OCI-LY7 (cell line): Measurements from ENCODE around the gene ANTXR1. TPM values are rescaled to one million over a fixed set of nuclear protein-coding genes. Genes with fewer than 3 reads are reported as not detected.

Experiments used
- BruUV-seq: library from RNA; stranded (reverse); fragments of 400-500 nt; replicated peaks from 2 replicates; lab custom pipeline; 2021; lab: Mats Ljungman, UMichigan
- CTCF ChIA-PET: fragments of 300-600 bp; sonication (Branson Sonifier 250); formaldehyde crosslinking; loops from one replicate; lab custom pipeline; 2022; ENCODE audit warnings: antibody characterized with exemption; ENCODE audit not compliant: unreplicated experiment; lab: Charles Lee
- POLR2A ChIA-PET: fragments of 300-600 bp; sonication (Branson Sonifier 250); formaldehyde crosslinking; loops from one replicate; lab custom pipeline; 2022; ENCODE audit warnings: antibody characterized with exemption; lab: Charles Lee
- DNase-seq: peaks from one replicate; pipeline ENCODE4 v3.0.0-alpha.2; 2015; ENCODE audit warnings: low spot score
- H2AFZ ChIP-seq: fragments of 200-600 bp; sonication (generic), shearing (Covaris generic); 2 replicates; pipeline ENCODE4 v1.6.1; 2014; ENCODE audit warnings: mild to moderate bottlenecking, antibody characterized with exemption, low read length, moderate library complexity
- H3K27ac ChIP-seq: fragments of 200-600 bp; sonication (generic); 2 replicates; pipeline ENCODE4 v1.5.1; 2014; ENCODE audit warnings: mixed run types, low read depth, mild to moderate bottlenecking, moderate library complexity, low read length, inconsistent platforms; ENCODE audit not compliant: poor library complexity, severe bottlenecking
- H3K36me3 ChIP-seq: fragments of 200-600 bp; sonication (generic); 2 replicates; pipeline ENCODE4 v1.6.1; 2014; ENCODE audit warnings: mild to moderate bottlenecking, antibody characterized with exemption, low read length, moderate library complexity, mixed read lengths; ENCODE audit not compliant: insufficient read depth
- H3K4me1 ChIP-seq: fragments of 200-600 bp; sonication (generic); 2 replicates; pipeline ENCODE4 v1.5.1; 2014; ENCODE audit warnings: mild to moderate bottlenecking, low read length; ENCODE audit not compliant: insufficient read depth, poor library complexity, severe bottlenecking
- H3K4me2 ChIP-seq: fragments of 200-600 bp; sonication (generic); 2 replicates; pipeline ENCODE4 v1.6.1; 2014; ENCODE audit warnings: mild to moderate bottlenecking, low read length
- H3K4me3 ChIP-seq: fragments of 200-600 bp; sonication (generic); 2 replicates; pipeline ENCODE4 v1.5.1; 2014; ENCODE audit warnings: mild to moderate bottlenecking, low read depth, low read length; ENCODE audit not compliant: poor library complexity, severe bottlenecking
- H3K79me2 ChIP-seq: fragments of 200-600 bp; sonication (generic); 2 replicates; pipeline ENCODE4 v1.6.1; 2016; ENCODE audit warnings: low read depth, mild to moderate bottlenecking, low read length, moderate library complexity, mixed read lengths; ENCODE audit not compliant: insufficient read depth
- H3K9me2 ChIP-seq: fragments of 200-600 bp; sonication (generic); 2 replicates; pipeline ENCODE4 v1.6.1; 2016; ENCODE audit warnings: mild to moderate bottlenecking, low read length, mixed read lengths; ENCODE audit not compliant: insufficient read depth
- H3K9me3 ChIP-seq: fragments of 200-600 bp; sonication (generic); 2 replicates; pipeline ENCODE4 v1.6.1; 2014; ENCODE audit warnings: mild to moderate bottlenecking, mixed run types, low read length, mixed read lengths
- H4K20me1 ChIP-seq: fragments of 200-600 bp; sonication (generic); 2 replicates; pipeline ENCODE4 v1.6.1; 2014; ENCODE audit warnings: mild to moderate bottlenecking, antibody characterized with exemption, low read length, moderate library complexity, mixed read lengths; ENCODE audit not compliant: insufficient read depth
- EZH2phosphoT487 ChIP-seq: fragments of 200-600 bp; sonication (generic); IDR thresholded peaks from 2 replicates; pipeline ENCODE4 v1.6.1; 2018; ENCODE audit warnings: low read depth, borderline replicate concordance, mild to moderate bottlenecking, mixed run types, antibody characterized with exemption, low read length, moderate library complexity, mixed read lengths
- intact Hi-C: fragments of 100-400 bp; cut with micrococcal nuclease; formaldehyde crosslinking; loops from one replicate; pipeline ENCODE4 v1.10.0; 2022; ENCODE audit not compliant: unreplicated experiment
- total RNA-seq, 2 experiments: library from RNA; depleted of rRNA in 1 of 2; stranded (reverse); fragments of >200 nt in 1 of 2; shearing (Covaris generic) in 1 of 2; gene quantifications; 2 replicates each; pipeline ENCODE4 v1.2.3, GENCODE V29; 2014 to 2022
- TF ChIP-seq, protein P1 (sequence below): fragments of 200-600 bp; sonication (generic); conservative IDR thresholded peaks from 2 replicates; pipeline ENCODE4 v1.5.1; 2014; ENCODE audit warnings: mild to moderate bottlenecking, antibody characterized with exemption, low read length, moderate library complexity, mixed read lengths

Gene ANTXR1
- total RNA-seq, 2 experiments from 2014 or later: not detected

DNA sequence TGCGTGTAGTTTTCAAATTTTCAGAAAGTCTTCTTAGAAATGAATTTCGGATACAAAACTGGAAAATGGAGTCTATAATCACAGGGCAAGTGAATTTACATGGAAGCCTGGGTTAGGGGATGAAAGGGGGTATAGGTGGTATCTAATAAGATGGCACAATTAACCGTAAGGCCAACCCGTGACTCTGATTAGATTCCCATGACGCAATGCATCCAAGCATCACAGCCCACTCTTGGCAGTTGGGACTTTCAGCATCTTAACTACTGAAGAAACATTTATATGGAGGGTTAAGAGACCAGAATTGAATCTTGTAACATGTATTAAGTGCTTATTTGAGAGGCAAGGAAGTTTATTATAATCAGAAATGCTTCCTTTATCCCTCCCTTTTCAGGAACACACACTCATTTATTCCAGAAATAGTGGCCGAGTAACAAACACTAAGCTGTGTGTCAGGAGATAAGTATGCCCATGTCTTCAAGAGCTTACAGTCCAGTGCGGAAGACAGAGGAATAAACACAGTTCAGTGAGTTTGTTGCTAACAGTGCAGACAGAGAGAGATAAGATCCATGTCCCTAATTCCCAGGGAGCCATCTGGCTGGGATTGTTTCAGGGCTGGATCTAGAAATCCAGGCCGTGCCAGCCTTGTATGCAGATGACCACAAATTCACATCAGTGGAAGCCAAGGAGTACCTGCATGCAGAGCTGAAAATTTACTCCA is 151.2 kb downstream of the ANTXR1 start:
- no peaks in the 10 kb centered on the region for H3K9me2 ChIP-seq
- ChIA-PET CTCF (no interaction called here), POLR2A (no interaction called here)
- DNase-seq: no peak
- H3K36me3 ChIP-seq: no peaks in the 10 kb centered on the region
- H3K4me2 ChIP-seq: no peak overlapping the region
- no peak for TF ChIP-seq EZH2phosphoT487
- TF ChIP-seq, protein P1, sequence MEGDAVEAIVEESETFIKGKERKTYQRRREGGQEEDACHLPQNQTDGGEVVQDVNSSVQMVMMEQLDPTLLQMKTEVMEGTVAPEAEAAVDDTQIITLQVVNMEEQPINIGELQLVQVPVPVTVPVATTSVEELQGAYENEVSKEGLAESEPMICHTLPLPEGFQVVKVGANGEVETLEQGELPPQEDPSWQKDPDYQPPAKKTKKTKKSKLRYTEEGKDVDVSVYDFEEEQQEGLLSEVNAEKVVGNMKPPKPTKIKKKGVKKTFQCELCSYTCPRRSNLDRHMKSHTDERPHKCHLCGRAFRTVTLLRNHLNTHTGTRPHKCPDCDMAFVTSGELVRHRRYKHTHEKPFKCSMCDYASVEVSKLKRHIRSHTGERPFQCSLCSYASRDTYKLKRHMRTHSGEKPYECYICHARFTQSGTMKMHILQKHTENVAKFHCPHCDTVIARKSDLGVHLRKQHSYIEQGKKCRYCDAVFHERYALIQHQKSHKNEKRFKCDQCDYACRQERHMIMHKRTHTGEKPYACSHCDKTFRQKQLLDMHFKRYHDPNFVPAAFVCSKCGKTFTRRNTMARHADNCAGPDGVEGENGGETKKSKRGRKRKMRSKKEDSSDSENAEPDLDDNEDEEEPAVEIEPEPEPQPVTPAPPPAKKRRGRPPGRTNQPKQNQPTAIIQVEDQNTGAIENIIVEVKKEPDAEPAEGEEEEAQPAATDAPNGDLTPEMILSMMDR: no peak
- H3K4me1 ChIP-seq: no peaks in the 10 kb centered on the region
- H3K4me3 ChIP-seq: no peak overlapping the region
- H3K79me2 ChIP-seq: no peaks in the 10 kb centered on the region
- H4K20me1 ChIP-seq: no peaks in the 10 kb centered on the region
- no TSS peak for BruUV-seq
- no peaks in the 10 kb centered on the region for H3K9me3 ChIP-seq
- intact Hi-C loops: no loop called here
- H3K27ac ChIP-seq: no peak overlapping the region
- no peak overlapping the region for H2AFZ ChIP-seq

DNA sequence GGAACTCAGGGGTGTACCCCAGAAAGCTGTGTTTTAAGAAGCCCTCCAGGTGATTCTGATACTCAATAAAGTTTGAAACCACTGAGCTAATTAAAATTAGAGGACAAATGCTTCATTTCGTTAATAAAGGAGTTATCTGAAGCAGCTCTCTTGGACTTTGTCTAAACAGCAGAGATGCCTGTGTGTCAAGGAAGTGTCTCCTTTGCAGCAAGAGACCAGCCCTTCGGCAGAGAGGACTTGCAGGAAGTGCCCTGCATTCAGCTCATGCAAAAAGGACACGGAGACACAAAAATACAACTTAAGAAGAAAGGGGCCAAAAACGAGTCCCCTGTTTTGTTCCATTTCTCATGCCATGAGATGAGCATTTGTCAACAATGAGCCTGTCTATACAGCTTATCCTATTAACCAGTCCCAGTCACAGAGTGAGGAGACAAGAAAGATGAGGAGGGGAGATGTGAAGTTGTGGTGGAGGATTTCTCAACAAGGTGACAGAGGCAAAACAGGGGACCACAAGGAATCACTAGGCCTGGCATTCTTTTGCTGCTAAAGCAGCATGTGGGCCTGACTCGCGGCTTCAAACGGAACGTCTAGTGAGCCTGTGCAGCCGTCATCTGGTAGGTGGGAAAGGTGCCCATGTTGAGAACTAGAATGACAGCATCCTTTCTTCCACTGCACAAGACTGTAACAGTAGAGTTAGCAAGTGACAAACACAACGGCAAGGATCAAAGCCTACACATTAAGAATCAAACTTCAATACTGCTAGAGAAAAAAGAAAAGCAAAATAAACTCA is 152.3 kb downstream of the ANTXR1 start:
- H3K36me3 ChIP-seq: no peaks in the 10 kb centered on the region
- no TSS peak for BruUV-seq
- H3K4me1 ChIP-seq: no peaks in the 10 kb centered on the region
- no peaks in the 10 kb centered on the region for H3K9me3 ChIP-seq
- H3K4me2 ChIP-seq: no peak overlapping the region
- H3K27ac ChIP-seq: no peak overlapping the region
- intact Hi-C loops: no loop called here
- ChIA-PET CTCF (no interaction called here), POLR2A (interaction anchor here (0.6 kb wide), 1 partner anchor 190 kb away, joined by 4 read pairs; no protein-coding TSS in a partner anchor)
- no peak overlapping the region for H3K4me3 ChIP-seq
- H3K79me2 ChIP-seq: no peaks in the 10 kb centered on the region
- H2AFZ ChIP-seq: no peak overlapping the region
- H3K9me2 ChIP-seq: no peaks in the 10 kb centered on the region
- TF ChIP-seq, protein P1: no peak
- no peak for TF ChIP-seq EZH2phosphoT487
- H4K20me1 ChIP-seq: no peaks in the 10 kb centered on the region
- DNase-seq: no peak

DNA sequence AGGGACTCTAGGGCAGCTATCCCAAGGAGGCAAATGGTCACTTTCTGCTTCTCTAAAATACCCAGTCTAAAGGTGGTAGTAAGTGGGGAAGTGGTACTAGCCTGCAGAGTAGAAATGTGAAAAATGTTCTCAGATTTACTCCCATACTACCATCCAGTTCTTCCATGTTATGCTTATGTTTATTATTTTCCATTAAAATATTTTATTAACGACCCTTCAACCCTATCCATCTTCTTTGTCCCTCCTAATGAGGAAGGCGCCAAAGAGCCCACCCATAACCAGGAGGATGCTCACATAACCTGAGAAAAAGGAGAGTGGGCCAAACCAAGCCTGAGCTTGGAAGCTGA is 153.5 kb downstream of the ANTXR1 start:
- POLR2A ChIA-PET: no interaction called here
- TF ChIP-seq EZH2phosphoT487: no peak
- TF ChIP-seq, protein P1: no peak
- H3K79me2 ChIP-seq: no peaks in the 10 kb centered on the region
- intact Hi-C loops: no loop called here
- H3K9me3 ChIP-seq: no peaks in the 10 kb centered on the region
- no peak overlapping the region for H3K27ac ChIP-seq
- no peaks in the 10 kb centered on the region for H3K9me2 ChIP-seq
- H2AFZ ChIP-seq: no peak overlapping the region
- no peaks in the 10 kb centered on the region for H3K4me1 ChIP-seq
- H3K4me3 ChIP-seq: no peak overlapping the region
- no peak for DNase-seq
- no TSS peak for BruUV-seq
- CTCF ChIA-PET: no interaction called here
- H3K4me2 ChIP-seq: no peak overlapping the region
- H3K36me3 ChIP-seq: no peaks in the 10 kb centered on the region
- no peaks in the 10 kb centered on the region for H4K20me1 ChIP-seq
